ENCODE data around the gene JPH3.

JPH3 gene

DNA sequence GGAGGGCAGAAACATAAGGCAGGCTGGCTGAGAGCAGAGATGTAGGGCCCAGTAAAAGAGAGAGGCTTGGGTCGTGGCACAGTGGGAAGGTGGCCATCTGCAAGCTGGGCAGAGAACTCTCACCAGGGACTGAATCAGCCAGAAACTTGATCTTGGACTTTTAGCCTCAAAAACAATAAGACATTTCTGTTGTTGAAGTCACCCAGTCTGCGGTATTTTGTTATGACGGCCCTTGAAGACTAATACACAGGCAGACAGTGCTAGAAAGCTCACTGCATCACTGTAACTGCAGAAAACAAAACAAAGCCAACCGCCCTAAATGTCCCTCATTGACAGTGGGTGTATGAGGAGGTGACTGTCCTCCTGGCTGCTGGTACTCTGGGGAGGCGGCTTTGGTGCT lies 3.9 kb upstream of the JPH3 start:
- ChIA-PET POLR2A (ENCODE audit: low non-redundant PET) (no interaction called here), CTCF (interaction anchor here (1.5 kb wide), 1 partner anchor 37 kb away, joined by 4 read pairs; no protein-coding TSS in a partner anchor)
- H3K27ac ChIP-seq: no peak overlapping the region
- DNase-seq (ENCODE audit: low spot score): no peak
- TF ChIP-seq CTCF (conservative IDR thresholded peaks at IDR 0.05; ENCODE audit: low read depth): no peak

- DNase-seq (ENCODE audit: low spot score): no peak
- H3K27ac ChIP-seq: no peak overlapping the region
- ChIA-PET POLR2A (ENCODE audit: low non-redundant PET) (no interaction called here), CTCF (interaction anchor here (0.7 to 1.2 kb wide), 2 partner anchors 14 to 36 kb away, joined by 3 to 4 read pairs; no protein-coding TSS in a partner anchor)
- TF ChIP-seq CTCF (conservative IDR thresholded peaks at IDR 0.05; ENCODE audit: low read depth): no peak
Observed at GRCh38 chr16:87600246-87600645, 2.1 kb upstream of the JPH3 start.

DNA sequence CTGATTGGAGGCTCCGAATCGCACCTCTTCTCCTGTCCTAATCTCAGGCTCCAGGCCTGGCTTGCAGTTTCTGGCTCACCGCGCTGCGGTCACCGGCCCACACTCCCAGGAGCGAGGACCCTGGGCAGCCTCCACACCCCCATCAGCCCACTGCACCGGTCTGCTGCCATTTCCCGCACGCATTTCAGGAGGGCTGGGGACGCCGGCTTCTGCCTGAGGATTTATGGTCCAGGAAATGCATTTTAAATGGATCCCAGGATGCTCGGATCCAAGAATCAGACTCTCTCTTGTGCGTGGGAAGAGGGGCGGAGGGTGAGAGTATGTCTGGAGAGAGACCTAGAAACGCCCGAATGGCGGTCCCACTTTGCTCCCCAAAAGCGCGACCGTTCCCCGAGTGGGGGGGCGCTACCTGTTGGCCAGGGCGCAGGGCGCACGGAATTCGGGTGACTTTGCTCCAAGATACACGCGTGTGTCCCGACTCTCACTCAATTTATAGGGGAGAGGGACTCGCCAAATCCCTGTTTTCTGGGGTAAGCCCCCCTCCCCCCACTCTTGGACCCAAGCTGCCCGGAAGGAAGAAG lies 817 bp upstream of the JPH3 start:
- ChIA-PET POLR2A (ENCODE audit: low non-redundant PET) (no interaction called here), CTCF (interaction anchor here (0.7 kb wide), 1 partner anchor 19 kb away, joined by 5 read pairs; no protein-coding TSS in a partner anchor)
- DNase-seq (ENCODE audit: low spot score): no peak

DNA sequence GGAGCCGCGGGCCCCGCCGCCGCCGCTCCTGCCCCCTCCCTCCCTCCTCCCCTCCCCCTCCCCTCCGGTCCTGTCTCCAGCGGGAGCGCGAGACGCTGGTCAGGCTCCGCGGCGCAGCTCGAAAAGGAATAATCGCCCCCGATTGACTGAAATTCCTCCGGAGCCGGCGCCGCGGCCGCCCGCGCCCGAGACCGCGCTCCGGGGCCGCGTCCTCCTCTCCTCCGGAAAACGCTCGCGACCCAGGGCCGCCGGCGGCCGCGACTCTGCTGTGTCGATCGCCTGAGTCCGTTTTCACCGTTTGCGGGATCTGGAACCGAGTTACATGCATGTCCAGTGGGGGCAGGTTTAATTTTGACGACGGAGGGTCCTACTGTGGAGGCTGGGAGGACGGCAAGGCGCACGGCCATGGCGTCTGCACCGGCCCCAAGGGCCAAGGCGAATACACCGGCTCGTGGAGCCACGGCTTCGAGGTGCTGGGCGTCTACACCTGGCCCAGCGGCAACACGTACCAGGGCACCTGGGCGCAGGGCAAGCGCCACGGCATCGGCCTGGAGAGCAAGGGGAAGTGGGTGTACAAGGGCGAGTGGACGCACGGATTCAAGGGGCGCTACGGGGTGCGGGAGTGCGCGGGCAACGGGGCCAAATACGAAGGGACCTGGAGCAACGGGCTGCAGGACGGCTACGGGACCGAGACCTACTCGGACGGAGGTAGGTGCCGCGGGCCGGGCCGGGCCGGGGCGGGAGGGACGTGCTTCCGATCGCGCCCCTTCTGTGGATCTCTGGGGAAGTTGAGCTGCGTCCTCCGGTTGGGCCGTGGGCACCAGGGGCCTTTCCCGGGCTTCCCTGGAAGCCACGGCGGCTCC lies 744 bp downstream of the JPH3 start:
- CTCF ChIA-PET: interaction anchor here (0.8 kb wide), 1 partner anchor 74 kb away, joined by 4 read pairs; no protein-coding TSS in a partner anchor
- no peak for TF ChIP-seq CTCF (conservative IDR thresholded peaks at IDR 0.05; ENCODE audit: low read depth)
- POLR2A ChIA-PET (ENCODE audit: low non-redundant PET): no interaction called here
- no peak for DNase-seq (ENCODE audit: low spot score)
- no peak overlapping the region for H3K27ac ChIP-seq

More for the DNA sequence above, 817 bp upstream of the JPH3 start:
- no peak overlapping the region for H3K27ac ChIP-seq
- TF ChIP-seq CTCF (conservative IDR thresholded peaks at IDR 0.05; ENCODE audit: low read depth): no peak

GRCh38 chr16:87603684-87604633 lies 1.7 kb downstream of the JPH3 start:
- no peak for DNase-seq (ENCODE audit: low spot score)
- ChIA-PET CTCF (interaction anchor here (0.6 to 1.9 kb wide), 4 partner anchors 30 to 173 kb away, joined by 3 to 10 read pairs (median 5); no protein-coding TSS in a partner anchor), POLR2A (ENCODE audit: low non-redundant PET) (no interaction called here)
- no peak overlapping the region for H3K27ac ChIP-seq
- TF ChIP-seq CTCF (conservative IDR thresholded peaks at IDR 0.05; ENCODE audit: low read depth): no peak

Measured in RWPE1 (cell line).